Endothelial cell of umbilical vein (primary cell): ENCODE measurements around the gene RBM18.

Source experiments
- EZH2 ChIP-seq: IDR thresholded peaks from 2 replicates; pipeline ENCODE4 v1.6.1; 2012; ENCODE audit warnings: borderline replicate concordance, low read depth, mild to moderate bottlenecking, moderate library complexity, low read length, inconsistent platforms; ENCODE audit not compliant: severe bottlenecking
- MYC ChIP-seq: IDR thresholded peaks from one replicate; pipeline ENCODE4 v1.6.1; 2011; ENCODE audit warnings: mild to moderate bottlenecking, low read depth, low read length
- POLR2A ChIP-seq: IDR thresholded peaks from 2 replicates; pipeline ENCODE4 v1.6.1; 2012; ENCODE audit warnings: low read depth, mild to moderate bottlenecking, control low read depth, low read length
- POLR2AphosphoS5 ChIP-seq: IDR thresholded peaks from 2 replicates; pipeline ENCODE4 v1.6.1; 2012; ENCODE audit warnings: low read depth, mild to moderate bottlenecking, control low read depth, low read length, moderate library complexity; ENCODE audit not compliant: insufficient read depth
- TF ChIP-seq, protein P1 (sequence below), 2 donors: IDR thresholded peaks; 1 replicate in 1 of 2; 2 replicates in 1 of 2; pipeline ENCODE4 v1.5.1; 2011; ENCODE audit warnings: low read length in 2 of 2, mild to moderate bottlenecking in 2 of 2, moderate library complexity in 2 of 2, control low read depth in 1 of 2, inconsistent platforms in 1 of 2, low read depth in 1 of 2; ENCODE audit not compliant: insufficient read depth in 1 of 2; ENCODE audit errors: extremely low read depth in 1 of 2
- TF ChIP-seq, protein P2 (sequence below): IDR thresholded peaks from 2 replicates; pipeline ENCODE4 v1.6.1; 2011; ENCODE audit not compliant: insufficient read depth, insufficient read length

DNA sequence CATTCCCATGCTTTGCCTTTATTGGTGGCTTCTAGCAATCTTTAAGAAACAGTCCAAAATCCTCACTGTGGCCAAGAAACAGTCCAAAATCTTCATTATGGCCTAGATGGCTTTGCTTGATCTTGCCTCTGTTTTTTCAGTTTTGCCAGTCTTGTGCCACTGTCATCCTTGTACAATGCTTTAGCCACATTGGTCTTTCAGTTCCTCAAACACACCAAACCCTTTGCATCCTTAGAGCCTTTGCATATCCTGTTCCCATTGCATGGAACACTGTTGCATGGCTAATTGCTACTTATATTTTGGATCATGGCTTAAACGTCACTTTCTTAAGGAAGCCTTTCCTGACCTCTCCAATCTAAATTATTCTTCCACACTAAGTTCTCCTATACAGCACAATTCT is 22.1 kb upstream of the RBM18 start:
- TF ChIP-seq, protein P1, sequence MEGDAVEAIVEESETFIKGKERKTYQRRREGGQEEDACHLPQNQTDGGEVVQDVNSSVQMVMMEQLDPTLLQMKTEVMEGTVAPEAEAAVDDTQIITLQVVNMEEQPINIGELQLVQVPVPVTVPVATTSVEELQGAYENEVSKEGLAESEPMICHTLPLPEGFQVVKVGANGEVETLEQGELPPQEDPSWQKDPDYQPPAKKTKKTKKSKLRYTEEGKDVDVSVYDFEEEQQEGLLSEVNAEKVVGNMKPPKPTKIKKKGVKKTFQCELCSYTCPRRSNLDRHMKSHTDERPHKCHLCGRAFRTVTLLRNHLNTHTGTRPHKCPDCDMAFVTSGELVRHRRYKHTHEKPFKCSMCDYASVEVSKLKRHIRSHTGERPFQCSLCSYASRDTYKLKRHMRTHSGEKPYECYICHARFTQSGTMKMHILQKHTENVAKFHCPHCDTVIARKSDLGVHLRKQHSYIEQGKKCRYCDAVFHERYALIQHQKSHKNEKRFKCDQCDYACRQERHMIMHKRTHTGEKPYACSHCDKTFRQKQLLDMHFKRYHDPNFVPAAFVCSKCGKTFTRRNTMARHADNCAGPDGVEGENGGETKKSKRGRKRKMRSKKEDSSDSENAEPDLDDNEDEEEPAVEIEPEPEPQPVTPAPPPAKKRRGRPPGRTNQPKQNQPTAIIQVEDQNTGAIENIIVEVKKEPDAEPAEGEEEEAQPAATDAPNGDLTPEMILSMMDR (IDR thresholded peaks at IDR 0.05; ENCODE audit: extremely low read depth in 1 of 2, insufficient read depth in 1 of 2, low read depth in 1 of 2, low read length in 2 of 2) = no peak
- TF ChIP-seq, protein P2, sequence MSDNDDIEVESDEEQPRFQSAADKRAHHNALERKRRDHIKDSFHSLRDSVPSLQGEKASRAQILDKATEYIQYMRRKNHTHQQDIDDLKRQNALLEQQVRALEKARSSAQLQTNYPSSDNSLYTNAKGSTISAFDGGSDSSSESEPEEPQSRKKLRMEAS = no peak
- TF ChIP-seq EZH2 = no peak
- TF ChIP-seq POLR2A = no peak
- no peak for TF ChIP-seq POLR2AphosphoS5
- TF ChIP-seq MYC = no peak
